ENCODE results near the gene AMDHD1. TPM values are rescaled to one million over a fixed set of nuclear protein-coding genes. Genes with fewer than 3 reads are reported as not detected.

Gene AMDHD1
- polyA plus RNA-seq (ENCODE audit: insufficient read length) = 0.18 TPM

GRCh38 chr12:95943330-95943842 is at the start of gene AMDHD1:
Gene AMDHD1 (plus strand): TSS chr12:95943331. CDS start chr12:95943399, 68 bp downstream.
- no peak for DNase-seq (ENCODE audit: low read depth)

- DNase-seq (ENCODE audit: low read depth) = no peak
These were observed 46.3 kb upstream of the AMDHD1 start for GRCh38 chr12:95896846-95897245.

DNA sequence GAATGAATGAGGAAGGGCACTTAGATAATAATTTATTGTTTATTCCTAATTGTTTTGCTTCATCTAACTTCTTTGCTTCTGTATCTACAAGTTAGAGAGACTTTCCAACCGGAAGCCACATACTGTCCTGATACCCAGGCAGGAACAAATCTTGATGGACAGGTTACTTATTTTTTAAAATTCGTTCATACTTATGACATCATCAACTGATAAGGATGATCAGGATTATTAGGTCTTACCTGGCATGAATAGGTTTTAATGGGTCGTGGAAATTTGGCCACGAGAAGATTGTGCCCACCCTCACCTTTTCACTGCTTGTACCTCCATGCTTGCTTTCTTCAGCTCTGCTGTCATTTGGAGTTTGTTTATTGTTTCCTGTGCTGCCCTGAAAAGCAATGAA is 45.0 kb upstream of the AMDHD1 start:
- DNase-seq (ENCODE audit: low read depth) = no peak

GRCh38 chr12:95908573-95908972 is 34.6 kb upstream of the AMDHD1 start:
- no peak for DNase-seq (ENCODE audit: low read depth)

GRCh38 chr12:95909871-95910270 is 33.3 kb upstream of the AMDHD1 start:
- no peak for DNase-seq (ENCODE audit: low read depth)

- DNase-seq (ENCODE audit: low read depth) = no peak
These were observed 24.7 kb upstream of the AMDHD1 start for GRCh38 chr12:95918194-95918993.

- DNase-seq (ENCODE audit: low read depth) = no peak
These were observed 24.0 kb upstream of the AMDHD1 start for GRCh38 chr12:95919110-95919509.

DNA sequence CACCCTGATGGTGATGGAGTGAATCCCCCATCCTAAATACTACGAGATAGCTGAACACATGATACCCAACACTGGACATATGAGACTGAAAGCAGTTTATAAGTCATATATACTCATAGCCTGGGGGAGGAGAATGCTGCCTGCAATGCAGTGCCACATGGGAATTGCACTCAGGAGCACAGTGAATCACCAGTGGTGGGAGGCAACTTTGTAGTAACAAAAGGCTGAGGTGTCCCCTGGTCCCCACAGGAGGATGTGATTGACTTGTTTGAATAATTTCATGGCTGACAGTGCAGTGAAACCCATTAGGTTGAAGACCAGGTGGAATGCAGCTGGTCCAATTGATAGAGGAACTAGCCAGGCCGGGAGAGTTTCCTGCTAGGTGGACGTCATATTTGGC is 20.9 kb upstream of the AMDHD1 start:
- DNase-seq (ENCODE audit: low read depth) = no peak

DNA sequence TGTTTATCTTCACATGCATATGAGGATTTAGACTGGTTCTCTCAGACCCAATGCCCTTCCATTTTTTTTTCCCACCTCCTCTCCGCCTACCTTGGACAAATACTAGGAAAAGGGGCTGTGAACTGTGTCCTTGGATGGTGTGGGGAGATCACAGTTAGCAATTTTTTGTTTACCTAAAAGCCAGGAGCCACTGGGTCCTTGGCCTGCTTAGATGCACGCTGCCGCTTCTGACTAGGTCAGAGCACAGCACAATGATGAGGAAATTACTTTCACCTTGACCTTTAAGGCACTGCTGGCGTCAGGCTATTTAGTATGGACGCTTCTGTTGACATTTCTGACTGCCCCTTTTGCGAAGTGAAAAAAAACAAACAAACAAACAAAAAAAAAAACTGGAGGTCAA is 2.6 kb upstream of the AMDHD1 start:
- DNase-seq (ENCODE audit: low read depth) = no peak

GRCh38 chr12:95942101-95942523 is 1.0 kb upstream of the AMDHD1 start:
- no peak for DNase-seq (ENCODE audit: low read depth)

DNA sequence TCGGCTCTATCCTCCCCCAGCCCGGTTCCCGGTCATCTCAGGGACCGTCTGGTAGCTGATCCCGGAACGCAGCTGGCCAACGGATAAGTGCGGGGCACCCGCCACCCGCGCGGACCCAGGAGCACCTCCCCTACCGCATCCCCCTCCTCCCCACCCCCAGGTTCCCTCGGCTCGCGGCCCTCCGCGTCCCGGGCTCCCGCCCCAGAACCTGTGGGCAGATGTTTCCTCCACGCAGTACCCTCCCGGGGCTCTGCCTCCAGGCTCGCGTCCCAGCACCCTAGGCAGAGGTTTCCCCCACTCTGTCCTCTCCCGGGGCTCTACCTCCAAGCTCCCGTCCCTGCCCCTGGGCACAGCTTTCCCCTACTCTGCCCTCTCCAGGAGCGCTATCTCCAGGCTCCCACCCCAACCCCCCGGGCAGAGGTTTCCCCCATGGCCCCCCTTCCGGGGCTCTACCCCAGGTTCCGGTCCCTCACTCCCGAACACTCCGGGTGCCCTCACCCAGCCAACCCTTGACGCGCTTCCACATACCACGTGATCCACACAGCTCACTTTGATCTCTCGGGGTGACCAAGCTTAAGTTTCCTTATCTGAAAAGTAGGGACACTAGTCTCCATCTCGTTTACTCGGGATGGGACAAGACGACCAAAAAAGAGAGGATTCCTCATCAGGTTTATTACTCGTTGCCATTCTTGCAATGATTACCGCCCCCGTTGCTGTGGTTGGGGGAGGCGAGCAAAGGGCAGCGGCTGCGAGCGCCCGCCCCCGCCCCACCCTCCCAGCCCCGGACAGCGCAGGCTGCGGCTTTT is 404 bp upstream of the AMDHD1 start, which contains the start of gene CCDC38:
TSS of gene CCDC38 (minus strand) at position 91 of the 806 bp plus-strand sequence. CDS start 6,105 bp downstream, outside the sequence.
- DNase-seq (ENCODE audit: low read depth) = no peak

- DNase-seq (ENCODE audit: low read depth) = no peak
These were observed 1.1 kb downstream of the AMDHD1 start for GRCh38 chr12:95944108-95944704.

DNA sequence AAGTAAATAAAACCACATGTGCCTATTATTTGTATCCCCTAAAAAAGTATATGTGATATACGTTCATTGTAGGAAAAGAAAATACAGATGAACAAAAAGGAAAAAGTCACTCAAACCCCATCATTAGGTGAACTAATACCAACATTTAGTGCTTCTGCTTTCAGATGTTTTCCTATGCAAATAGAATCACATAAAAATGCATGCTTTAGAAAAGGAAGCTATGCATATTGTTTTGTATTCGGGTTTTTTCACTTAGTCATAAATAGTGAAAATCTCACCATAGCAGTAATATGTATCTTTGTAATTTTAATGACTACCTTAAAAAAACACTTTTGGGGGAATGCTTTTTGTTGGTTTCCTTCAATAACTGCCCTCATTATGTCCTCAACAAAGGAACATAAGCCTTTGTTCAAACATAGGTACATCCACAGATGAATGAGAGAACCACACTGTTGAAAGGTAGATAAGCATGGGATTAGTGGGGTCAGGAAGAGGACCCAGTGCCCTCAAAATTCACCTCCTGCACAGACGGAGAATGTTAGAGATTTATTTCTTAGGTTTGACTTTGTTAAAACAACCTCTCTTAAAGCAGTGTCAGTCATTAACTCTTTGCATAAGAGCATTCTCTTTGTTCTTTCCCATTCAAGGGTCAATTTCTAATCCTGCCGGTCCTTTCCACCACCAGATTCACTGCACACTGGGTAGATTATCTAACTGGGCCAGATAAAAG is 6.5 kb downstream of the AMDHD1 start:
- DNase-seq (ENCODE audit: low read depth) = no peak

DNA sequence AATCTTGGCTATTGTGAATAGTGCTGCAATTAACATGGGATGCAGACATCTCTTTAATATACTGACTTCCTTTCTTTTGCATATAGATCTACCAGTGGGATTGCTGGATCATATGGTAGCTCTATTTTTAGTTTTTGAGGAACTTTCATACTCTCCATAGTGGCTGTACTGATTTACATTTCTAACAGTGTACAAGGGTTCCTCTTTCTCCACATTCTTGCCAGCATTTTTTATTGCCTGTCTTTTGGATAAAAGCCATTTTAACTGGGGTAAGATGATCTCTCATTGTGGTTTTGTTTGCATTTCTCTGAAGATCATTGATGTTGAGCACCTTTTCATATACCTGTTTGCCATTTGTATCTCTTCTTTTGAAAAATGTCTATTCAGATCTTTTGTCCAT is 8.4 kb downstream of the AMDHD1 start:
- DNase-seq (ENCODE audit: low read depth) = no peak

- no peak for DNase-seq (ENCODE audit: low read depth)
These were observed 9.9 kb downstream of the AMDHD1 start for GRCh38 chr12:95953000-95953399.

GRCh38 chr12:95955549-95956159 is 12.5 kb downstream of the AMDHD1 start:
- DNase-seq (ENCODE audit: low read depth) = no peak

- no peak for DNase-seq (ENCODE audit: low read depth)
These were observed 13.5 kb downstream of the AMDHD1 start for GRCh38 chr12:95956557-95957145.

DNA sequence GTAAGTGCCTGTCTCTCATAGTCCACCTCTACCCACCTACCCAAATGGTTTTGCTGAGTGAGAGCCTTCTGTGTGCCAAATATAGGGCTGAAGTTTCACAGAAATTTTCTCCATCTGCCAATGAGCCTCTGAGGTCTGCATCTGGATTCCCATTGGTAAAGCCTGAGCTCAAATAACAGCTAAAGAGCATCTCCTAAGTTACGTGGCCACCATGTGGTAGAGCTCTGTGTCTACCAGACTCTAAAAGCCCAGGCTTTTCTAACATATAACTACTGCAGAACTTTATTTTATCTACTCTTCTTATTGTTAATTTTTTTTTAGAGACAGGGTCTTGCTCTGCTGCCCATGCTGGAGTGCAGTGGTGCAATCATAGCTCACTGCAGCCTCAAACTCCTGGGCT is 16.0 kb downstream of the AMDHD1 start:
- no peak for DNase-seq (ENCODE audit: low read depth)

- no peak for DNase-seq (ENCODE audit: low read depth)
These were observed 17.1 kb downstream of the AMDHD1 start for GRCh38 chr12:95960241-95960640.

- DNase-seq (ENCODE audit: low read depth) = no peak
These were observed 19.1 kb downstream of the AMDHD1 start for GRCh38 chr12:95962222-95962621.

- DNase-seq (ENCODE audit: low read depth) = no peak
These were observed 20.0 kb downstream of the AMDHD1 start for GRCh38 chr12:95963096-95963495.
